Stomach (tissue), 4 donors: ENCODE results near the gene ANKS1A.

Experiments
- EP300 ChIP-seq: sonication (generic); formaldehyde crosslinking; IDR thresholded peaks from one replicate; pipeline ENCODE4 v1.6.1; 2017; ENCODE audit warnings: antibody characterized with exemption
- POLR2A ChIP-seq, 4 donors: fragments of 450-650 bp; IDR thresholded peaks; one replicate each; pipeline ENCODE4 v1.6.1; 2016; ENCODE audit warnings: antibody characterized with exemption in 4 of 4, control low read depth in 2 of 4, mild to moderate bottlenecking in 1 of 4, moderate library complexity in 1 of 4
- POLR2AphosphoS5 ChIP-seq, 3 donors: sonication (generic); formaldehyde crosslinking; IDR thresholded peaks; one replicate each; pipeline ENCODE4 v1.6.1; 2016; ENCODE audit warnings: antibody characterized with exemption in 3 of 3
- TF ChIP-seq, protein P1 (sequence below), 7 experiments: fragments of 450-650 bp in 4 of 7; fragments of 200-600 bp in 3 of 7; sonication (generic) in 3 of 7; IDR thresholded peaks; one replicate each; pipeline ENCODE4 v1.5.1; 2016 to 2019; ENCODE audit warnings: antibody characterized with exemption in 7 of 7, control low read depth in 2 of 7, mild to moderate bottlenecking in 1 of 7

DNA sequence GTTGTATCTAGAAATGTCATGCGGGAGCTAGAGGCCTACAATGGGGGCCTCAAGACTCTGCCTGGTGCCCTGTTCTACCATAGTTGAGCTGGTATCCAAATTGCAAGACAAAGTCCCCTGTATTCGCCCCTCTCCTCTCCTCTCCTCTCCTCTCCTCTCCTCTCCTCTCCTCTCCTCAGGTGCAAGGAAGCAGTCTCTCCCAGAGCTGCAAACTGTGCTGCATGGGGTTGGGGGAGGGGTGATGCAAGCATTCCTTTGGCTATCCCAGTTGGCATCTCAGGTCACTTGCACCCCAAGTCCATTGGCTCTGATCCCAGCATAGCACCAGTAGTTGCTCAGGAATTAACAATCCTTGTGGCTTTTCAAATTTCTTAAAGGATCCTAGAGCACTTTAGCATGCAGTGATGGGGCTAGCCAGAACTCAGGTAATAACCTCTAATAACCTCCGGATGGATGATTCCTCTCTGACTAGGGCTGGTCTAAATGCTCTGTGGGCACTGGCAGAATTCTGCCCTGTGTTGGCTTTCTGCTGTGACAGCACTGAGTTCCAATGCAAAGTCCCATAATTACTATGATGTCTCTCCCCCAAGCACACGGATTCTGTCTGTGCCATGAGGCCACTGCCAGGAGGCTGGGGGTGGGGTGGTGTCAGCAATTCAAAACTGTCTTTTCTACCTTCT, 36.5 kb upstream of the ANKS1A start:
- TF ChIP-seq, protein P1, sequence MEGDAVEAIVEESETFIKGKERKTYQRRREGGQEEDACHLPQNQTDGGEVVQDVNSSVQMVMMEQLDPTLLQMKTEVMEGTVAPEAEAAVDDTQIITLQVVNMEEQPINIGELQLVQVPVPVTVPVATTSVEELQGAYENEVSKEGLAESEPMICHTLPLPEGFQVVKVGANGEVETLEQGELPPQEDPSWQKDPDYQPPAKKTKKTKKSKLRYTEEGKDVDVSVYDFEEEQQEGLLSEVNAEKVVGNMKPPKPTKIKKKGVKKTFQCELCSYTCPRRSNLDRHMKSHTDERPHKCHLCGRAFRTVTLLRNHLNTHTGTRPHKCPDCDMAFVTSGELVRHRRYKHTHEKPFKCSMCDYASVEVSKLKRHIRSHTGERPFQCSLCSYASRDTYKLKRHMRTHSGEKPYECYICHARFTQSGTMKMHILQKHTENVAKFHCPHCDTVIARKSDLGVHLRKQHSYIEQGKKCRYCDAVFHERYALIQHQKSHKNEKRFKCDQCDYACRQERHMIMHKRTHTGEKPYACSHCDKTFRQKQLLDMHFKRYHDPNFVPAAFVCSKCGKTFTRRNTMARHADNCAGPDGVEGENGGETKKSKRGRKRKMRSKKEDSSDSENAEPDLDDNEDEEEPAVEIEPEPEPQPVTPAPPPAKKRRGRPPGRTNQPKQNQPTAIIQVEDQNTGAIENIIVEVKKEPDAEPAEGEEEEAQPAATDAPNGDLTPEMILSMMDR (IDR thresholded peaks at IDR 0.05), result no peak
- no peak for TF ChIP-seq POLR2AphosphoS5 (IDR thresholded peaks at IDR 0.05)
- TF ChIP-seq POLR2A (IDR thresholded peaks at IDR 0.05), result no peak
- no peak for TF ChIP-seq EP300
